Measurements from ENCODE around the gene ALDOA.

GRCh38 chr16:30063278-30063892, 2.2 kb upstream of the ALDOA start:
- TF ChIP-seq CTCF (IDR thresholded peaks at IDR 0.05 in 2 of 3, conservative IDR thresholded peaks at IDR 0.05 in 1 of 3; ENCODE audit: control insufficient read depth in 2 of 3, extremely low read depth in 1 of 3, insufficient read depth in 1 of 3, low read depth in 3 of 3, low read length in 3 of 3), result no peak
- TF ChIP-seq RCOR1 (conservative IDR thresholded peaks at IDR 0.05; ENCODE audit: low read depth, low read length), result no peak
- no peak for TF ChIP-seq FOXM1 (IDR thresholded peaks at IDR 0.05; ENCODE audit: low read depth, low read length)
- TF ChIP-seq SMC3 (IDR thresholded peaks at IDR 0.05; ENCODE audit: borderline replicate concordance, low read length), result no peak
- no peak for TF ChIP-seq SIN3A (IDR thresholded peaks at IDR 0.05; ENCODE audit: low read depth, low read length)
- TF ChIP-seq HDAC2 (IDR thresholded peaks at IDR 0.05), result no peak
- no peak for TF ChIP-seq ZSCAN29 (IDR thresholded peaks at IDR 0.05)
- TF ChIP-seq USF1 (IDR thresholded peaks at IDR 0.05; ENCODE audit: borderline replicate concordance, extremely low read length, insufficient read depth, low read depth, low read length), result no peak
- TF ChIP-seq POLR2AphosphoS5 (IDR thresholded peaks at IDR 0.05; ENCODE audit: low read length), result no peak
- TF ChIP-seq CHD1 (IDR thresholded peaks at IDR 0.05; ENCODE audit: low read depth, low read length), result no peak

All from GM12878 (cell line).